WERI-Rb-1 (cell line): ENCODE results near the gene MAVS.

Source experiments
- DNase-seq: peaks from one replicate; pipeline ENCODE4 v3.0.0-alpha.2; 2020
- H3K27ac ChIP-seq: fragments of 250-450 bp; sonication (Bioruptor Pico); 2 replicates; pipeline ENCODE4 v1.5.1; 2020; ENCODE audit warnings: mild to moderate bottlenecking, moderate library complexity
- H3K27me3 ChIP-seq: fragments of 250-450 bp; sonication (Bioruptor Pico); 2 replicates; pipeline ENCODE4 v1.5.1; 2021; ENCODE audit warnings: mild to moderate bottlenecking, low read depth, moderate library complexity; ENCODE audit not compliant: insufficient read depth, severe bottlenecking
- H3K36me3 ChIP-seq: fragments of 250-450 bp; sonication (Bioruptor Pico); 2 replicates; pipeline ENCODE4 v1.5.1; 2020; ENCODE audit warnings: mild to moderate bottlenecking, moderate library complexity
- H3K4me3 ChIP-seq: 2 replicates; pipeline ENCODE4 v1.5.1; 2011; ENCODE audit warnings: low read depth, mild to moderate bottlenecking, control low read depth, low read length
- H3K9me3 ChIP-seq: fragments of 250-450 bp; sonication (Bioruptor Pico); 2 replicates; pipeline ENCODE4 v1.5.1; 2021; ENCODE audit warnings: mild to moderate bottlenecking, moderate library complexity; ENCODE audit not compliant: severe bottlenecking
- TF ChIP-seq, protein P1 (sequence below): IDR thresholded peaks from 2 replicates; pipeline ENCODE4 v1.5.1; 2011; ENCODE audit warnings: low read depth, mild to moderate bottlenecking, control low read depth, inconsistent platforms, low read length

The MAVS gene

GRCh38 chr20:3900187-3900604, 53.6 kb downstream of the MAVS start:
- H3K36me3 ChIP-seq, result peaks cover 16% of the 10 kb centered on the region
- no peak overlapping the region for H3K4me3 ChIP-seq
- no peak overlapping the region for H3K27ac ChIP-seq
- DNase-seq, result no peak
- no peaks in the 10 kb centered on the region for H3K27me3 ChIP-seq
- TF ChIP-seq, protein P1, sequence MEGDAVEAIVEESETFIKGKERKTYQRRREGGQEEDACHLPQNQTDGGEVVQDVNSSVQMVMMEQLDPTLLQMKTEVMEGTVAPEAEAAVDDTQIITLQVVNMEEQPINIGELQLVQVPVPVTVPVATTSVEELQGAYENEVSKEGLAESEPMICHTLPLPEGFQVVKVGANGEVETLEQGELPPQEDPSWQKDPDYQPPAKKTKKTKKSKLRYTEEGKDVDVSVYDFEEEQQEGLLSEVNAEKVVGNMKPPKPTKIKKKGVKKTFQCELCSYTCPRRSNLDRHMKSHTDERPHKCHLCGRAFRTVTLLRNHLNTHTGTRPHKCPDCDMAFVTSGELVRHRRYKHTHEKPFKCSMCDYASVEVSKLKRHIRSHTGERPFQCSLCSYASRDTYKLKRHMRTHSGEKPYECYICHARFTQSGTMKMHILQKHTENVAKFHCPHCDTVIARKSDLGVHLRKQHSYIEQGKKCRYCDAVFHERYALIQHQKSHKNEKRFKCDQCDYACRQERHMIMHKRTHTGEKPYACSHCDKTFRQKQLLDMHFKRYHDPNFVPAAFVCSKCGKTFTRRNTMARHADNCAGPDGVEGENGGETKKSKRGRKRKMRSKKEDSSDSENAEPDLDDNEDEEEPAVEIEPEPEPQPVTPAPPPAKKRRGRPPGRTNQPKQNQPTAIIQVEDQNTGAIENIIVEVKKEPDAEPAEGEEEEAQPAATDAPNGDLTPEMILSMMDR, result no peak
- H3K9me3 ChIP-seq, result no peaks in the 10 kb centered on the region

- H3K4me3 ChIP-seq, result no peak overlapping the region
- TF ChIP-seq, protein P1, result no peak
Measured at GRCh38 chr20:3901028-3901705, 54.5 kb downstream of the MAVS start.

DNA sequence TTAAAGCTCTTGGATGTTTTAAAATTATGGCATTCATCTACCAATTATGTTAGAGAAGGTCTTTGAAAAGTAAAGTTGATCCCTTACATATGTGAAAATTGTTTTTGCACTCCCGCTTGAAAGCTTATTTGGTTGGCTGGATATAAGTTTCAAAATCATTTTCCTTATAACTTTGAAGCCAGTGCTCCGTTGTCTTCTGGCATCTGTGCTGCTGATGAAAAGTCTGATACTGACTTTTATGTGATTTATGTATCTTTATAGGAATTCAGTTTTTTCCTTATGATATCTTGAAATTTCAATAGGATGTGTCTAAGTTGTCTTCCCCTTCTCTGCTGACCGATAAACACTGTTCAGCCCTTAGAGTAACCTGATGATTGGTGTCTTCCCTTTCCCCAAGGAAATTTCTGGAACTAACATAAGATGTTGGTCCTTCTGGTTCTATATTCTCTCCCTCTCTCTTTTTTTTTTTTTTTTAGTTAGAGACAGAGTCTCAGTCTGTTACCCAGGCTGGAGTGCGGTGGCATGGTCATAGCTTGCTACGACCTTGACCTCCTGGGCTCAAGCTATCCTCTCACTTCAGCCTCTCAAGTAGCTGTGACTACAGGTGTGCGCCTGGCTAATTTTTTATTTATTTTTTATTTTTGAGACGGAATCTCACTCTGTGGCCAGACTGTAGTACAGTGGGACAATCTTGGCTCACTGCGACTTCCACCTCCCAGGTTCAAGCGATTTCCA, 55.2 kb downstream of the MAVS start:
- TF ChIP-seq, protein P1, result no peak
- H3K36me3 ChIP-seq, result peaks cover 16% of the 10 kb centered on the region
- no peaks in the 10 kb centered on the region for H3K27me3 ChIP-seq
- DNase-seq, result no peak
- H3K4me3 ChIP-seq, result no peak overlapping the region
- no peaks in the 10 kb centered on the region for H3K9me3 ChIP-seq
- no peak overlapping the region for H3K27ac ChIP-seq

More at GRCh38 chr20:3901028-3901705, 54.5 kb downstream of the MAVS start:
- Histone ChIP-seq H3K36me3 (peaks cover 19% of the 10 kb centered on the region), H3K9me3 (no peaks in the 10 kb centered on the region), H3K27me3 (no peaks in the 10 kb centered on the region), H3K27ac (no peak overlapping the region)
- no peak for DNase-seq

DNA sequence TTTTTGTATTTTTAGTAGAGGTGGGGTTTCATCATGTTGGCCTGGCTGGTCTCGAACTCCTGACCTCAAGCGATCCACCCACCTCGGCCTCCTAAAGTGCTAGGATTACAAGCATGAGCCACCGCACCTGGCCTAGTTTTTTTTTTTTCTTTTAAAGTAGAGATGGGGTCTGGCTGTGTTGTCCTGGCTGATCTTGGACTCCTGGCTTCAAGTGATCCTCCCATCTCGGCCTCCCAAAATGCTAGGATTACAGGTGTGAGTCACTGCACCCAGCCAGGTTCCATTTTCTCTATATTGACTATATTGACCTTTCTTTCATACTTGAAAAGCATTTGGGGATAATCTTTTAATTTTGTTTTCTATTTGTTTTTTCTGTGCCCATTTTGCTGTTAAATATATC, 55.8 kb downstream of the MAVS start:
- TF ChIP-seq, protein P1, result no peak
- H3K4me3 ChIP-seq, result no peak overlapping the region
- peaks cover 13% of the 10 kb centered on the region for H3K36me3 ChIP-seq
- no peak overlapping the region for H3K27ac ChIP-seq
- no peaks in the 10 kb centered on the region for H3K9me3 ChIP-seq
- DNase-seq, result no peak
- no peaks in the 10 kb centered on the region for H3K27me3 ChIP-seq

DNA sequence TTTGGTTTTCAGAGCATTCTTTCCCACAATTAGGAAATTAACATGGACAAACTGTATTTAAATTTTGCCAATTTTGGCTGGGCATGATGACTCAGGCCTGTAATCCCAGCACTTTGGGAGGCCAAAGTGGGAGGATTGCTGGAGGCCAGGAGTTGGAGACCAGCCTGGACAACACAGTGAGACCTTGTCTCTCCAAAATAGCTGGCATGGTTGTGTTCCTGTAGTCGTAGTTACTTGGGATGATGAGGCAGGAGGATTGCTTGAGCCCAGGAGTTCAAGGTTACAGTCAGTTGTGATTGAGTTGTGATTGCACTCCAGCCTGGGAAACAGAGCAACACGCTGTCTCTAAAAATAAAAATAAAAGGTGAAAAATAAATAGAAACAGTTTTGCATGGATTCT, 57.6 kb downstream of the MAVS start:
- Histone ChIP-seq H3K27ac (no peak overlapping the region), H3K9me3 (no peaks in the 10 kb centered on the region)
- TF ChIP-seq, protein P1, result no peak

More for the DNA sequence above, 57.6 kb downstream of the MAVS start:
- Histone ChIP-seq H3K4me3 (no peak overlapping the region), H3K27me3 (no peaks in the 10 kb centered on the region), H3K36me3 (peaks cover 28% of the 10 kb centered on the region)
- no peak for DNase-seq
